Liver (tissue), 9 donors: Measurements from ENCODE around the gene CAMK1D. TPM values are rescaled to one million over a fixed set of nuclear protein-coding genes. Genes with fewer than 3 reads are reported as not detected.

Experiments
- DNase-seq: peaks from one replicate; pipeline ENCODE4 v3.0.0-alpha.2; 2017; ENCODE audit warnings: low spot score
- H3K27ac ChIP-seq, 2 donors: one replicate each; pipeline ENCODE4 v1.7.0; 2013; ENCODE audit warnings: inconsistent platforms in 2 of 2, low read length in 2 of 2, control low read depth in 1 of 2, low read depth in 1 of 2, mild to moderate bottlenecking in 1 of 2
- H3K27me3 ChIP-seq, 4 donors: one replicate each; pipeline versions ENCODE4 v1.6.1 to v1.7.0; 2013; ENCODE audit warnings: low read length in 3 of 4, inconsistent platforms in 1 of 4, mild to moderate bottlenecking in 1 of 4, moderate library complexity in 1 of 4; ENCODE audit not compliant: control insufficient read depth in 4 of 4, insufficient read depth in 4 of 4
- H3K36me3 ChIP-seq, 4 donors: one replicate each; pipeline versions ENCODE4 v1.6.1 to v1.7.0; 2013; ENCODE audit warnings: low read length in 3 of 4, mild to moderate bottlenecking in 3 of 4, low read depth in 1 of 4, moderate library complexity in 1 of 4; ENCODE audit not compliant: control insufficient read depth in 4 of 4, insufficient read depth in 3 of 4
- H3K4me1 ChIP-seq, 4 donors: one replicate each; pipeline versions ENCODE4 v1.6.1 to v1.7.0; 2013; ENCODE audit warnings: low read length in 3 of 4, mild to moderate bottlenecking in 3 of 4, moderate library complexity in 1 of 4; ENCODE audit not compliant: control insufficient read depth in 4 of 4, insufficient read depth in 4 of 4
- H3K4me3 ChIP-seq, 3 donors: one replicate each; pipeline versions ENCODE4 v1.6.1 to v1.7.0; 2013; ENCODE audit warnings: low read length in 3 of 3, control low read depth in 1 of 3, low read depth in 1 of 3, mild to moderate bottlenecking in 1 of 3
- H3K9ac ChIP-seq, 2 donors: one replicate each; pipeline ENCODE4 v1.7.0; 2013; ENCODE audit warnings: low read length in 2 of 2, mild to moderate bottlenecking in 2 of 2, moderate library complexity in 2 of 2, control low read depth in 1 of 2, low read depth in 1 of 2
- H3K9me3 ChIP-seq, 4 donors: one replicate each; pipeline versions ENCODE4 v1.6.1 to v1.7.0; 2013; ENCODE audit warnings: low read length in 3 of 4; ENCODE audit not compliant: control insufficient read depth in 4 of 4
- EGR1 ChIP-seq, 2 donors: IDR thresholded peaks; 2 replicates each; pipeline ENCODE4 v1.6.1; 2016 to 2018; ENCODE audit warnings: antibody characterized with exemption in 2 of 2, low read depth in 2 of 2
- FOXA1 ChIP-seq: IDR thresholded peaks from 2 replicates; pipeline ENCODE4 v1.6.1; 2016; ENCODE audit warnings: antibody characterized with exemption
- FOXA2 ChIP-seq: IDR thresholded peaks from 2 replicates; pipeline ENCODE4 v1.6.1; 2016; ENCODE audit warnings: antibody characterized with exemption
- GABPA ChIP-seq, 2 donors: IDR thresholded peaks in 1 of 2; conservative IDR thresholded peaks in 1 of 2; 2 replicates each; pipeline ENCODE4 v1.6.1; 2016; ENCODE audit warnings: antibody characterized with exemption in 2 of 2, mild to moderate bottlenecking in 1 of 2, moderate library complexity in 1 of 2
- HNF4A ChIP-seq, 2 donors: conservative IDR thresholded peaks; 2 replicates each; pipeline ENCODE4 v1.6.1; 2016; ENCODE audit warnings: antibody characterized with exemption in 2 of 2, mild to moderate bottlenecking in 2 of 2
- HNF4G ChIP-seq: IDR thresholded peaks from 2 replicates; pipeline ENCODE4 v1.6.1; 2016; ENCODE audit warnings: antibody characterized with exemption
- JUND ChIP-seq, 2 donors: IDR thresholded peaks; 2 replicates each; pipeline ENCODE4 v1.6.1; 2016; ENCODE audit warnings: antibody characterized with exemption in 2 of 2
- MAX ChIP-seq: IDR thresholded peaks from 2 replicates; pipeline ENCODE4 v1.6.1; 2016; ENCODE audit warnings: antibody characterized with exemption
- NR2F2 ChIP-seq: IDR thresholded peaks from 2 replicates; pipeline ENCODE4 v1.6.1; 2016; ENCODE audit warnings: antibody characterized with exemption
- RAD21 ChIP-seq, 2 donors: IDR thresholded peaks; 2 replicates each; pipeline ENCODE4 v1.6.1; 2016; ENCODE audit warnings: antibody characterized with exemption in 2 of 2, mild to moderate bottlenecking in 2 of 2
- RXRA ChIP-seq, 2 donors: IDR thresholded peaks; 2 replicates each; pipeline ENCODE4 v1.6.1; 2017 to 2018; ENCODE audit warnings: antibody characterized with exemption in 2 of 2, mild to moderate bottlenecking in 1 of 2
- SP1 ChIP-seq: IDR thresholded peaks from 2 replicates; pipeline ENCODE4 v1.6.1; 2018; ENCODE audit warnings: antibody characterized with exemption, mild to moderate bottlenecking
- TAF1 ChIP-seq: conservative IDR thresholded peaks from 2 replicates; pipeline ENCODE4 v1.6.1; 2016; ENCODE audit warnings: antibody characterized with exemption, mild to moderate bottlenecking
- YY1 ChIP-seq: IDR thresholded peaks from 2 replicates; pipeline ENCODE4 v1.6.1; 2016; ENCODE audit warnings: antibody characterized with exemption, mild to moderate bottlenecking
- ZBTB33 ChIP-seq: IDR thresholded peaks from 2 replicates; pipeline ENCODE4 v1.6.1; 2016; ENCODE audit warnings: antibody characterized with exemption
- WGBS: extraction: QIAGEN DNeasy Blood & Tissue Kit; methylation state at CpG from one replicate; pipeline ENCODE4 v1.1.7; 2013; 5-methylcytosine and 5-hydroxymethylcytosine counted together
- polyA plus RNA-seq, 2 donors: library from polyadenylated mRNA; stranded (reverse) in 1 of 2; unstranded in 1 of 2; fragments of 200-250 nt in 1 of 2; fragments of >200 nt in 1 of 2; fragmentation: Nextera tagmentation in 1 of 2; extraction: Ambion mirVana in 1 of 2; gene quantifications; one replicate each; pipeline versions ENCODE4 v1.2.1 to v1.2.3, GENCODE V29; 2013 to 2015
- total RNA-seq, 2 donors: library from RNA; depleted of rRNA; stranded (reverse); fragments of >200 nt; gene quantifications; one replicate each; pipeline ENCODE4 v1.2.3, GENCODE V29; 2014
- TF ChIP-seq, protein P1 (sequence below): fragments of 150-350 bp; IDR thresholded peaks from 2 replicates; pipeline ENCODE4 v1.5.1; 2017; ENCODE audit warnings: improper control_type of control experiment, low read depth, low read length; ENCODE audit not compliant: missing input control
- TF ChIP-seq, protein P2 (sequence below): IDR thresholded peaks from 2 replicates; pipeline ENCODE4 v1.6.1; 2016; ENCODE audit warnings: antibody characterized with exemption
- TF ChIP-seq, protein P3 (sequence below): IDR thresholded peaks from 2 replicates; pipeline ENCODE4 v1.6.1; 2016; ENCODE audit warnings: antibody characterized with exemption, mild to moderate bottlenecking
- donor health status: healthy.
- donor health status: healthy.
- donor health status: healthy.
- donor health status: healthy.
- donor health status: healthy.

Gene CAMK1D
- total and polyA plus RNA-seq, 4 donors, result 2.7 to 10.1 (median 4.2) TPM

GRCh38 chr10:12726971-12727831 is 377.9 kb downstream of the CAMK1D start:
- no peak overlapping the region for H3K4me3 ChIP-seq
- H3K36me3 ChIP-seq, result peaks cover 0 to 3% (median 0%) of the 10 kb centered on the region in 4 donors
- no peak for DNase-seq
- H3K9me3 ChIP-seq, result no peaks in the 10 kb centered on the region
- no peaks in the 10 kb centered on the region for H3K4me1 ChIP-seq
- TF ChIP-seq GABPA (IDR thresholded peaks at IDR 0.05 in 1 of 2, conservative IDR thresholded peaks at IDR 0.05 in 1 of 2) (no peak), EGR1 (IDR thresholded peaks at IDR 0.05; ENCODE audit: low read depth in 2 of 2) (no peak), RAD21 (IDR thresholded peaks at IDR 0.05) (no peak), RXRA (IDR thresholded peaks at IDR 0.05) (no peak), SP1 (no peak), FOXA1 (no peak), YY1 (no peak), MAX (no peak), TAF1 (no peak), FOXA2 (no peak), HNF4A (conservative IDR thresholded peaks at IDR 0.05) (no peak), HNF4G (no peak)
- TF ChIP-seq, protein P1, sequence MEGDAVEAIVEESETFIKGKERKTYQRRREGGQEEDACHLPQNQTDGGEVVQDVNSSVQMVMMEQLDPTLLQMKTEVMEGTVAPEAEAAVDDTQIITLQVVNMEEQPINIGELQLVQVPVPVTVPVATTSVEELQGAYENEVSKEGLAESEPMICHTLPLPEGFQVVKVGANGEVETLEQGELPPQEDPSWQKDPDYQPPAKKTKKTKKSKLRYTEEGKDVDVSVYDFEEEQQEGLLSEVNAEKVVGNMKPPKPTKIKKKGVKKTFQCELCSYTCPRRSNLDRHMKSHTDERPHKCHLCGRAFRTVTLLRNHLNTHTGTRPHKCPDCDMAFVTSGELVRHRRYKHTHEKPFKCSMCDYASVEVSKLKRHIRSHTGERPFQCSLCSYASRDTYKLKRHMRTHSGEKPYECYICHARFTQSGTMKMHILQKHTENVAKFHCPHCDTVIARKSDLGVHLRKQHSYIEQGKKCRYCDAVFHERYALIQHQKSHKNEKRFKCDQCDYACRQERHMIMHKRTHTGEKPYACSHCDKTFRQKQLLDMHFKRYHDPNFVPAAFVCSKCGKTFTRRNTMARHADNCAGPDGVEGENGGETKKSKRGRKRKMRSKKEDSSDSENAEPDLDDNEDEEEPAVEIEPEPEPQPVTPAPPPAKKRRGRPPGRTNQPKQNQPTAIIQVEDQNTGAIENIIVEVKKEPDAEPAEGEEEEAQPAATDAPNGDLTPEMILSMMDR, result no peak
- TF ChIP-seq, protein P2, sequence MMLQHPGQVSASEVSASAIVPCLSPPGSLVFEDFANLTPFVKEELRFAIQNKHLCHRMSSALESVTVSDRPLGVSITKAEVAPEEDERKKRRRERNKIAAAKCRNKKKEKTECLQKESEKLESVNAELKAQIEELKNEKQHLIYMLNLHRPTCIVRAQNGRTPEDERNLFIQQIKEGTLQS, result no peak
- no peaks in the 10 kb centered on the region for H3K27me3 ChIP-seq
- no peak overlapping the region for H3K27ac ChIP-seq
- H3K9ac ChIP-seq, result no peak overlapping the region
- WGBS, result 92% methylated on average over 19 of the region's 19 CpGs

GRCh38 chr10:12727832-12728215 is 378.5 kb downstream of the CAMK1D start:
- DNase-seq, result no peak
- no peaks in the 10 kb centered on the region for H3K9me3 ChIP-seq
- 90% methylated on average over 10 of the region's 10 CpGs for WGBS
- H3K9ac ChIP-seq, result no peak overlapping the region
- H3K36me3 ChIP-seq, result peaks cover 0 to 3% (median 0%) of the 10 kb centered on the region in 4 donors
- no peak overlapping the region for H3K27ac ChIP-seq
- no peaks in the 10 kb centered on the region for H3K4me1 ChIP-seq
- TF ChIP-seq, protein P2, result no peak
- TF ChIP-seq GABPA (IDR thresholded peaks at IDR 0.05 in 1 of 2, conservative IDR thresholded peaks at IDR 0.05 in 1 of 2) (no peak), MAX (no peak), EGR1 (IDR thresholded peaks at IDR 0.05; ENCODE audit: low read depth in 2 of 2) (no peak), YY1 (no peak), NR2F2 (no peak), HNF4A (conservative IDR thresholded peaks at IDR 0.05) (no peak), RAD21 (IDR thresholded peaks at IDR 0.05) (no peak), FOXA2 (no peak), SP1 (no peak), FOXA1 (no peak), JUND (IDR thresholded peaks at IDR 0.05) (no peak), TAF1 (no peak), ZBTB33 (no peak), RXRA (IDR thresholded peaks at IDR 0.05) (no peak), HNF4G (no peak)
- TF ChIP-seq, protein P1, result no peak
- TF ChIP-seq, protein P3, sequence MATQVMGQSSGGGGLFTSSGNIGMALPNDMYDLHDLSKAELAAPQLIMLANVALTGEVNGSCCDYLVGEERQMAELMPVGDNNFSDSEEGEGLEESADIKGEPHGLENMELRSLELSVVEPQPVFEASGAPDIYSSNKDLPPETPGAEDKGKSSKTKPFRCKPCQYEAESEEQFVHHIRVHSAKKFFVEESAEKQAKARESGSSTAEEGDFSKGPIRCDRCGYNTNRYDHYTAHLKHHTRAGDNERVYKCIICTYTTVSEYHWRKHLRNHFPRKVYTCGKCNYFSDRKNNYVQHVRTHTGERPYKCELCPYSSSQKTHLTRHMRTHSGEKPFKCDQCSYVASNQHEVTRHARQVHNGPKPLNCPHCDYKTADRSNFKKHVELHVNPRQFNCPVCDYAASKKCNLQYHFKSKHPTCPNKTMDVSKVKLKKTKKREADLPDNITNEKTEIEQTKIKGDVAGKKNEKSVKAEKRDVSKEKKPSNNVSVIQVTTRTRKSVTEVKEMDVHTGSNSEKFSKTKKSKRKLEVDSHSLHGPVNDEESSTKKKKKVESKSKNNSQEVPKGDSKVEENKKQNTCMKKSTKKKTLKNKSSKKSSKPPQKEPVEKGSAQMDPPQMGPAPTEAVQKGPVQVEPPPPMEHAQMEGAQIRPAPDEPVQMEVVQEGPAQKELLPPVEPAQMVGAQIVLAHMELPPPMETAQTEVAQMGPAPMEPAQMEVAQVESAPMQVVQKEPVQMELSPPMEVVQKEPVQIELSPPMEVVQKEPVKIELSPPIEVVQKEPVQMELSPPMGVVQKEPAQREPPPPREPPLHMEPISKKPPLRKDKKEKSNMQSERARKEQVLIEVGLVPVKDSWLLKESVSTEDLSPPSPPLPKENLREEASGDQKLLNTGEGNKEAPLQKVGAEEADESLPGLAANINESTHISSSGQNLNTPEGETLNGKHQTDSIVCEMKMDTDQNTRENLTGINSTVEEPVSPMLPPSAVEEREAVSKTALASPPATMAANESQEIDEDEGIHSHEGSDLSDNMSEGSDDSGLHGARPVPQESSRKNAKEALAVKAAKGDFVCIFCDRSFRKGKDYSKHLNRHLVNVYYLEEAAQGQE, result no peak
- H3K27me3 ChIP-seq, result no peaks in the 10 kb centered on the region
- no peak overlapping the region for H3K4me3 ChIP-seq
